K562 (cell line): ENCODE data around the gene AAR2. TPM values are rescaled to one million over a fixed set of nuclear protein-coding genes. Genes with fewer than 3 reads are reported as not detected.

Source experiments
- ATAC-seq: fragments of 200-7000 bp; cut with Tn5 transposase; 3 replicates; pipeline ENCODE4 v1.9.1; 2020; ENCODE audit warnings: moderate library complexity
- BruUV-seq: library from RNA; stranded (reverse); fragments of 400-500 nt; replicated peaks from 2 replicates; lab custom pipeline; 2021; lab: Mats Ljungman, UMichigan
- CTCF ChIA-PET: fragments of 300-600 bp; formaldehyde crosslinking; extraction: SDS; loops from one replicate; lab custom pipeline; 2021; ENCODE audit warnings: low intra/inter-chr PET ratio; lab: Yijun Ruan, JAX
- POLR2A ChIA-PET: fragments of 300-600, 350-650 bp; sonication (Branson Sonifier 250); formaldehyde crosslinking; extraction: SDS; loops from one replicate; lab custom pipeline; 2021; ENCODE audit warnings: antibody characterized with exemption, inconsistent platforms; lab: Yijun Ruan, JAX
- DNase-seq, 4 experiments: peaks; one replicate each; pipeline versions ENCODE4 v3.0.0 to v3.0.0-alpha.2; 2011 to 2018; ENCODE audit warnings: low spot score in 3 of 4, mixed read lengths in 3 of 4; ENCODE audit errors: extremely low read depth in 1 of 4
- FAIRE-seq: peaks from 2 replicates; lab custom pipeline; 2011; peaks lifted over from hg19 to GRCh38; lab: Jason Lieb, UNC
- H2AFZ ChIP-seq: 2 replicates; pipeline ENCODE4 v1.6.0; 2011; ENCODE audit warnings: low read depth, low read length, control low read depth, inconsistent platforms
- H3K27ac ChIP-seq: fragments of 200-600 bp; 3 replicates; pipeline ENCODE4 v1.8.0; 2011; ENCODE audit warnings: low read depth, mild to moderate bottlenecking, control low read depth, inconsistent platforms, low read length, moderate library complexity, mixed read lengths; ENCODE audit errors: extremely low read depth
- H3K27me3 ChIP-seq, 2 experiments: fragments of 300-600 bp in 1 of 2; 2 replicates in 1 of 2; 3 replicates in 1 of 2; pipeline versions ENCODE4 v1.6.0 to v1.8.0; 2011; ENCODE audit warnings: inconsistent platforms in 2 of 2, low read length in 2 of 2, mild to moderate bottlenecking in 1 of 2, mixed read lengths in 1 of 2, moderate library complexity in 1 of 2; ENCODE audit not compliant: control insufficient read depth in 2 of 2, insufficient read depth in 2 of 2
- H3K36me3 ChIP-seq: fragments of 300-600 bp; 3 replicates; pipeline ENCODE4 v1.8.0; 2011; ENCODE audit warnings: mild to moderate bottlenecking, low read length, inconsistent platforms; ENCODE audit not compliant: control insufficient read depth, insufficient read depth
- H3K4me1 ChIP-seq, 2 experiments: fragments of 200-600 bp in 1 of 2; replicated peaks in 1 of 2; 2 replicates in 1 of 2; 3 replicates in 1 of 2; pipeline versions ENCODE4 v1.5.1 to v1.8.0; 2011; ENCODE audit warnings: inconsistent platforms in 2 of 2, low read length in 2 of 2, mild to moderate bottlenecking in 1 of 2, mixed read lengths in 1 of 2, moderate library complexity in 1 of 2; ENCODE audit not compliant: control insufficient read depth in 2 of 2, insufficient read depth in 2 of 2
- H3K4me2 ChIP-seq: 2 replicates; pipeline ENCODE4 v1.6.1; 2011; ENCODE audit warnings: low read length, control low read depth, inconsistent platforms, mixed read lengths; ENCODE audit not compliant: insufficient read depth
- H3K4me3 ChIP-seq: fragments of 200-600 bp; sonication (generic), shearing (Covaris generic); 2 replicates; pipeline ENCODE4 v1.5.1; 2016; ENCODE audit warnings: control low read depth, inconsistent platforms
- H3K79me2 ChIP-seq: fragments of 200-600 bp; 3 replicates; pipeline ENCODE4 v1.8.0; 2011; ENCODE audit warnings: low read length, inconsistent platforms; ENCODE audit not compliant: control insufficient read depth, insufficient read depth
- H3K9ac ChIP-seq, 2 experiments: 2 replicates each; pipeline versions ENCODE4 v1.6.0 to v1.6.1; 2011; ENCODE audit warnings: low read depth in 2 of 2, low read length in 2 of 2, control low read depth in 1 of 2, inconsistent platforms in 1 of 2, mild to moderate bottlenecking in 1 of 2, mixed read lengths in 1 of 2; ENCODE audit not compliant: insufficient read depth in 1 of 2
- H3K9me1 ChIP-seq: one replicate; pipeline ENCODE4 v1.6.0; 2011; ENCODE audit warnings: inconsistent platforms, mild to moderate bottlenecking, low read length, moderate library complexity; ENCODE audit not compliant: control insufficient read depth, insufficient read depth
- H3K9me3 ChIP-seq: replicated peaks from 2 replicates; pipeline ENCODE4 v1.5.1; 2011; ENCODE audit warnings: low read depth, low read length, inconsistent platforms; ENCODE audit not compliant: control insufficient read depth, insufficient read depth
- H4K20me1 ChIP-seq: replicated peaks from 2 replicates; pipeline ENCODE4 v1.6.1; 2011; ENCODE audit warnings: low read length, inconsistent platforms, mixed read lengths; ENCODE audit not compliant: control insufficient read depth, insufficient read depth
- CC2D1A ChIP-seq: fragments of 450-650 bp; IDR thresholded peaks from 2 replicates; pipeline ENCODE4 v1.6.1; 2017; ENCODE audit warnings: mild to moderate bottlenecking
- CEBPG ChIP-seq, 3 experiments: fragments of 200-800 bp in 1 of 3; sonication (Bioruptor generic) in 1 of 3; sonication (generic) in 1 of 3; formaldehyde crosslinking in 1 of 3; IDR thresholded peaks in 2 of 3; conservative IDR thresholded peaks in 1 of 3; 2 replicates each; pipeline versions ENCODE4 v1.6.1 to v1.8.0; 2016 to 2022; ENCODE audit warnings: missing compliant biosample characterization in 2 of 3, missing genetic modification characterization in 2 of 3, mild to moderate bottlenecking in 1 of 3, missing genetic modification reagents in 1 of 3
- EWSR1 ChIP-seq: fragments of 450-650 bp; IDR thresholded peaks from 2 replicates; pipeline ENCODE4 v1.6.1; 2018; ENCODE audit warnings: borderline replicate concordance, mild to moderate bottlenecking, low read depth, moderate library complexity; ENCODE audit not compliant: partially characterized antibody
- MTA2 ChIP-seq: fragments of 450-650 bp; IDR thresholded peaks from 2 replicates; pipeline ENCODE4 v1.6.1; 2016; ENCODE audit warnings: low read depth
- PHF21A ChIP-seq: fragments of 450-650 bp; IDR thresholded peaks from 2 replicates; pipeline ENCODE4 v1.6.1; 2017; ENCODE audit warnings: low read depth, borderline replicate concordance
- RCOR1 ChIP-seq, 2 experiments: IDR thresholded peaks; 2 replicates each; pipeline ENCODE4 v1.6.1; 2012; ENCODE audit warnings: low read depth in 2 of 2, low read length in 2 of 2, borderline replicate concordance in 1 of 2, improper control_type of control experiment in 1 of 2
- SNRNP70 ChIP-seq: fragments of 200-400 bp; formaldehyde crosslinking; optimal IDR thresholded peaks from 2 replicates; pipeline ENCODE3; 2017; ENCODE audit warnings: low read depth, low read length
- SP2 ChIP-seq: IDR thresholded peaks from 2 replicates; pipeline ENCODE4 v1.6.1; 2011; ENCODE audit warnings: mild to moderate bottlenecking, low read depth, low read length, moderate library complexity; ENCODE audit not compliant: poor library complexity, severe bottlenecking; ENCODE audit errors: extremely low read depth
- ZNF583 ChIP-seq: fragments of 250-450 bp; sonication (Bioruptor Pico); IDR thresholded peaks from 2 replicates; pipeline ENCODE4 v1.4.0; 2020
- WGBS: fragments of 100-300 bp; shearing (Covaris generic); methylation state at CpG from one replicate; pipeline ENCODE4 v1.1.6; 2016; ENCODE audit warnings: low coverage, mixed read lengths; ENCODE audit not compliant: insufficient coverage; ENCODE audit errors: missing lambda C conversion rate; 5-methylcytosine and 5-hydroxymethylcytosine counted together
- in situ Hi-C: fragments of 300-500 bp; cut with MboI; formaldehyde crosslinking; loops from 4 replicates; pipeline ENCODE4 v1.15.0; 2018; ENCODE audit warnings: inconsistent platforms, mixed read lengths
- intact Hi-C: fragments of 100-400 bp; cut with micrococcal nuclease; formaldehyde crosslinking; loops from 2 replicates; pipeline ENCODE4 v1.14.2; 2022
- polyA plus RNA-seq, 8 experiments: library from polyadenylated mRNA; depleted of rRNA in 4 of 8; stranded (reverse) in 5 of 8; unstranded in 3 of 8; fragments of >200 nt; fragmentation: Nextera tagmentation in 2 of 8; fragmentation: Illumina TruSeq in 1 of 8; extraction: Ambion mirVana in 2 of 8; extraction: Trizol in 1 of 8; gene quantifications; 2 replicates each; pipeline versions ENCODE4 v1.2.1 to v1.2.3, GENCODE V29; 2011 to 2014; ENCODE audit warnings: inconsistent platforms in 1 of 8, missing spikeins in 1 of 8
- total RNA-seq, 7 experiments: library from RNA; depleted of rRNA in 6 of 7; stranded (reverse); fragments of >200 nt in 6 of 7; fragmentation: Illumina TruSeq in 2 of 7; extraction: Trizol in 2 of 7; gene quantifications; 2 replicates each; pipeline versions ENCODE4 v1.2.1 to v1.2.3, GENCODE V29; 2011 to 2021; ENCODE audit warnings: low replicate concordance in 1 of 7
- TF ChIP-seq, protein P1 (sequence below): IDR thresholded peaks from 2 replicates; pipeline ENCODE4 v1.6.1; 2016; ENCODE audit warnings: missing genetic modification characterization, missing compliant biosample characterization
- TF ChIP-seq, protein P2 (sequence below): fragments of 450-650 bp; formaldehyde crosslinking; conservative IDR thresholded peaks from 2 replicates; pipeline ENCODE4 v1.4.0; 2022; ENCODE audit warnings: mild to moderate bottlenecking, missing genetic modification characterization
- TF ChIP-seq, protein P3 (sequence below): fragments of 450-650 bp; formaldehyde crosslinking; IDR thresholded peaks from 2 replicates; pipeline ENCODE4 v1.4.0; 2022; ENCODE audit warnings: mild to moderate bottlenecking, moderate library complexity

AAR2 gene
- total and polyA plus RNA-seq, 9 of the 15 experiments (the other 6 are each of a cell fraction or from before 2014, with no cell fraction given) = 6.5 to 36.2 (median 24.7) TPM

DNA sequence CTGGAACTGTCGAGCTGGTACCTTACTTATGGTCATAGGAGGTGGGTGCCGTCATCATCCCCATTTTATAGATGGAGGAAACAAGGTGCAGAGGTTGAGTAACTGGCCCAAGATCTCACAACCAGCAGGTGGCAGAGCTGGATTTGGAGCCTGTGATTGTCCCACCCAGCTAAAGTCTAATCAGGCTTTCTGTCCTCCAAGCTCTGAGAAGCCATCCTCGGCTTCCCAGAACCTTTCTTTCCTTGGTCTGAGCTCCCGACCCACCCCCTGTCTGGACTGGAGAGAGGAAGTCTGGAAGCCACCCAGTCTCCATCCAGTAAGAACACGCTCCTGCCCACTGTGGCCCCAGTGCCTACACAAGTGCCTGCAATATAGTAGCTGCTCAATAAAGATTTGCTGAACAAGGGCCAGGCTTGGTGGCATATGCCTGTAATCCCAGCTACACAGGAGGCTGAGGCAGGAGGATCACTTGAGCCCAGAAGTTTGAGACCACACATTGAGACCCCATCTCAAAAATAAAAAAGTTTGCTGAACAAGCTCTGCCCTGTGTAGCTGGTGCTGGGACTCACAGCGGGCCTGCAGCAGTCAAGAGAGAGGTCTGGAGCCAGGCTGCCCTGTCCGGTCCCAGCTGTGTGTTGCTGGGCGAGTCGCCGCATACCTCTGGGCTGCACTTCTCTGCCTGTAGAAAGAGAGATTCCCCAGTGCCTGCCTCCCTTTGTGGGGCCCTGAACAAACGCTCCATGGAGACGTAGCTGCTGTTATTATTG is 37.3 kb downstream of the AAR2 start:
- POLR2A ChIA-PET = interaction anchor here (0.5 to 1.6 kb wide), 5 partner anchors 12 to 85 kb away, joined by 3 to 5 read pairs (median 3); no protein-coding TSS in a partner anchor
- intact Hi-C loops = loop anchor here (1.0 kb wide), 1 partner anchor 126 kb away; no protein-coding TSS in a partner anchor
- no TSS peak for BruUV-seq
- Histone ChIP-seq H4K20me1 (0 out of 2 replicates have a peak, but pooled peaks cover 10% of the 10 kb centered on the region), H3K4me2 (no peak overlapping the region), H3K36me3 (no peaks in the 10 kb centered on the region), H3K9ac (no peak overlapping the region), H2AFZ (no peak overlapping the region), H3K9me1 (no peaks in the 10 kb centered on the region), H3K27me3 (peaks cover 21 to 65% of the 10 kb centered on the region in 2 experiments; a peak in 4 of 5 replicates), H3K4me3 (no peak overlapping the region), H3K79me2 (no peaks in the 10 kb centered on the region), H3K4me1 (peaks cover 0 to 3% of the 10 kb centered on the region in 2 experiments; a peak in 1 of 5 replicates), H3K9me3 (no peaks in the 10 kb centered on the region), H3K27ac (no peak overlapping the region)
- FAIRE-seq (no peak), DNase-seq (peak in 1 of 4 experiments; percentile 38), ATAC-seq (peak; percentile 62)
- in situ Hi-C loops = no loop called here
- CTCF ChIA-PET = interaction anchor here (0.6 to 1.1 kb wide), 2 partner anchors 44 to 166 kb away, joined by 3 to 4 read pairs; no protein-coding TSS in a partner anchor
- WGBS = 4% methylated on average over 12 of the region's 12 CpGs
- TF ChIP-seq EWSR1 (no peak), ZNF583 (CRISPR knock-in tag) (no peak), SNRNP70 (no peak), RCOR1 (IDR thresholded peaks at IDR 0.05; ENCODE audit: borderline replicate concordance in 1 of 2, low read depth in 2 of 2, low read length in 2 of 2) (0 out of 4 replicates have a peak, but pooled peaks of 1 of the 2 experiments have one; percentile 33), CC2D1A (no peak), MTA2 (no peak), CEBPG (CRISPR knock-in tag; IDR thresholded peaks at IDR 0.05) (peak; percentile 26; the same call in 1 of the 2 replicates), CEBPG (tag; conservative IDR thresholded peaks at IDR 0.05 in 1 of 2, IDR thresholded peaks at IDR 0.05 in 1 of 2) (peak; percentile 42 to 43; a peak in 2 of 4 replicates), PHF21A (no peak), SP2 (no peak)
- TF ChIP-seq, protein P1, sequence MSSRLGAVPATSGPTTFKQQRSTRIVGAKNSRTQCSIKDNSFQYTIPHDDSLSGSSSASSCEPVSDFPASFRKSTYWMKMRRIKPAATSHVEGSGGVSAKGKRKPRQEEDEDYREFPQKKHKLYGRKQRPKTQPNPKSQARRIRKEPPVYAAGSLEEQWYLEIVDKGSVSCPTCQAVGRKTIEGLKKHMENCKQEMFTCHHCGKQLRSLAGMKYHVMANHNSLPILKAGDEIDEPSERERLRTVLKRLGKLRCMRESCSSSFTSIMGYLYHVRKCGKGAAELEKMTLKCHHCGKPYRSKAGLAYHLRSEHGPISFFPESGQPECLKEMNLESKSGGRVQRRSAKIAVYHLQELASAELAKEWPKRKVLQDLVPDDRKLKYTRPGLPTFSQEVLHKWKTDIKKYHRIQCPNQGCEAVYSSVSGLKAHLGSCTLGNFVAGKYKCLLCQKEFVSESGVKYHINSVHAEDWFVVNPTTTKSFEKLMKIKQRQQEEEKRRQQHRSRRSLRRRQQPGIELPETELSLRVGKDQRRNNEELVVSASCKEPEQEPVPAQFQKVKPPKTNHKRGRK (tag) = no peak
- TF ChIP-seq, protein P2, sequence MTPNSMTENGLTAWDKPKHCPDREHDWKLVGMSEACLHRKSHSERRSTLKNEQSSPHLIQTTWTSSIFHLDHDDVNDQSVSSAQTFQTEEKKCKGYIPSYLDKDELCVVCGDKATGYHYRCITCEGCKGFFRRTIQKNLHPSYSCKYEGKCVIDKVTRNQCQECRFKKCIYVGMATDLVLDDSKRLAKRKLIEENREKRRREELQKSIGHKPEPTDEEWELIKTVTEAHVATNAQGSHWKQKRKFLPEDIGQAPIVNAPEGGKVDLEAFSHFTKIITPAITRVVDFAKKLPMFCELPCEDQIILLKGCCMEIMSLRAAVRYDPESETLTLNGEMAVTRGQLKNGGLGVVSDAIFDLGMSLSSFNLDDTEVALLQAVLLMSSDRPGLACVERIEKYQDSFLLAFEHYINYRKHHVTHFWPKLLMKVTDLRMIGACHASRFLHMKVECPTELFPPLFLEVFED (CRISPR knock-in tag) = no peak
- TF ChIP-seq, protein P3, sequence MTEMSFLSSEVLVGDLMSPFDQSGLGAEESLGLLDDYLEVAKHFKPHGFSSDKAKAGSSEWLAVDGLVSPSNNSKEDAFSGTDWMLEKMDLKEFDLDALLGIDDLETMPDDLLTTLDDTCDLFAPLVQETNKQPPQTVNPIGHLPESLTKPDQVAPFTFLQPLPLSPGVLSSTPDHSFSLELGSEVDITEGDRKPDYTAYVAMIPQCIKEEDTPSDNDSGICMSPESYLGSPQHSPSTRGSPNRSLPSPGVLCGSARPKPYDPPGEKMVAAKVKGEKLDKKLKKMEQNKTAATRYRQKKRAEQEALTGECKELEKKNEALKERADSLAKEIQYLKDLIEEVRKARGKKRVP (CRISPR knock-in tag) = no peak
